CD14-positive monocyte (primary cell): ENCODE data around the gene CREG1. TPM values are rescaled to one million over a fixed set of nuclear protein-coding genes. Genes with fewer than 3 reads are reported as not detected.

Experiments used
- DNase-seq, 3 donors: peaks; one replicate each; pipeline ENCODE4 v3.0.0-alpha.2; 2011 to 2022
- H2AFZ ChIP-seq: 2 replicates; pipeline ENCODE4 v1.6.0; 2012; ENCODE audit warnings: mild to moderate bottlenecking, low read depth, low read length, inconsistent platforms; ENCODE audit not compliant: insufficient read depth, poor library complexity, severe bottlenecking
- H3K27ac ChIP-seq, 2 donors: 1 replicate in 1 of 2; 2 replicates in 1 of 2; pipeline ENCODE4 v1.5.1; 2012 to 2013; ENCODE audit warnings: low read length in 2 of 2, control low read depth in 1 of 2, inconsistent platforms in 1 of 2, low read depth in 1 of 2, mild to moderate bottlenecking in 1 of 2
- H3K27me3 ChIP-seq, 2 donors: one replicate each; pipeline versions ENCODE4 v1.6.0 to v1.6.1; 2011 to 2013; ENCODE audit warnings: low read length in 2 of 2; ENCODE audit not compliant: control insufficient read depth in 2 of 2, insufficient read depth in 2 of 2
- H3K36me3 ChIP-seq, 2 donors: replicated peaks in 1 of 2; 1 replicate in 1 of 2; 2 replicates in 1 of 2; pipeline versions ENCODE4 v1.5.1 to v1.6.1; 2012 to 2013; ENCODE audit warnings: low read length in 2 of 2, control low read depth in 1 of 2, inconsistent platforms in 1 of 2, mild to moderate bottlenecking in 1 of 2; ENCODE audit not compliant: insufficient read depth in 2 of 2, control insufficient read depth in 1 of 2
- H3K4me1 ChIP-seq, 2 donors: 1 replicate in 1 of 2; 2 replicates in 1 of 2; pipeline versions ENCODE4 v1.5.1 to v1.6.1; 2012 to 2013; ENCODE audit warnings: low read length in 2 of 2, control low read depth in 1 of 2, inconsistent platforms in 1 of 2, mild to moderate bottlenecking in 1 of 2, moderate library complexity in 1 of 2; ENCODE audit not compliant: insufficient read depth in 2 of 2, control insufficient read depth in 1 of 2
- H3K4me2 ChIP-seq: replicated peaks from 2 replicates; pipeline ENCODE3; 2012; ENCODE audit warnings: low read length, moderate library complexity, mild to moderate bottlenecking; ENCODE audit not compliant: poor library complexity, severe bottlenecking; ENCODE audit errors: extremely low read depth
- H3K4me3 ChIP-seq, 3 experiments: fragments of 200-600 bp in 1 of 3; sonication (generic) in 1 of 3; replicated peaks in 1 of 3; 1 replicate in 2 of 3; 2 replicates in 1 of 3; pipeline ENCODE4 v1.5.1; 2011 to 2013; ENCODE audit warnings: low read length in 3 of 3, mild to moderate bottlenecking in 3 of 3, control low read depth in 2 of 3, low read depth in 2 of 3, inconsistent platforms in 1 of 3, moderate library complexity in 1 of 3
- H3K79me2 ChIP-seq: 2 replicates; pipeline ENCODE4 v1.6.0; 2012; ENCODE audit warnings: mild to moderate bottlenecking, control low read depth, inconsistent platforms, low read length, moderate library complexity; ENCODE audit not compliant: insufficient read depth
- H3K9ac ChIP-seq: 2 replicates; pipeline ENCODE4 v1.6.0; 2017; ENCODE audit warnings: low read length, mild to moderate bottlenecking; ENCODE audit not compliant: insufficient read depth, poor library complexity, severe bottlenecking
- H3K9me3 ChIP-seq, 2 donors: replicated peaks in 1 of 2; 1 replicate in 1 of 2; 2 replicates in 1 of 2; pipeline versions ENCODE4 v1.5.1 to v1.6.1; 2012 to 2013; ENCODE audit warnings: low read length in 2 of 2, control low read depth in 1 of 2; ENCODE audit not compliant: control insufficient read depth in 1 of 2, insufficient read depth in 1 of 2
- H4K20me1 ChIP-seq: 2 replicates; pipeline ENCODE4 v1.6.0; 2012; ENCODE audit warnings: mild to moderate bottlenecking, low read length, control low read depth, moderate library complexity; ENCODE audit not compliant: insufficient read depth
- H3K27ac Mint-ChIP-seq, 7 donors: one replicate each; pipeline ENCODE4 v1.8.0; 2020; ENCODE audit warnings: mild to moderate bottlenecking in 7 of 7, mixed read lengths in 7 of 7, moderate library complexity in 6 of 7, inconsistent platforms in 2 of 7
- H3K27me3 Mint-ChIP-seq, 3 donors: one replicate each; pipeline ENCODE4 v1.8.0; 2021 to 2022; ENCODE audit warnings: low read depth in 3 of 3, mild to moderate bottlenecking in 3 of 3, mixed read lengths in 3 of 3, moderate library complexity in 3 of 3, inconsistent platforms in 1 of 3
- H3K36me3 Mint-ChIP-seq, 2 donors: one replicate each; pipeline ENCODE4 v1.8.0; 2020; ENCODE audit warnings: mixed read lengths in 2 of 2, inconsistent platforms in 1 of 2, mild to moderate bottlenecking in 1 of 2
- H3K4me1 Mint-ChIP-seq: one replicate; pipeline ENCODE4 v1.8.0; 2020; ENCODE audit warnings: mild to moderate bottlenecking, mixed read lengths
- H3K4me3 Mint-ChIP-seq, 2 donors: one replicate each; pipeline ENCODE4 v1.8.0; 2020; ENCODE audit warnings: mild to moderate bottlenecking in 2 of 2, mixed read lengths in 2 of 2, moderate library complexity in 1 of 2
- H3K9me3 Mint-ChIP-seq, 7 donors: one replicate each; pipeline ENCODE4 v1.8.0; 2020 to 2022; ENCODE audit warnings: mixed read lengths in 7 of 7, mild to moderate bottlenecking in 6 of 7, moderate library complexity in 6 of 7, inconsistent platforms in 2 of 7
- WGBS: methylation state at CpG from one replicate; pipeline ENCODE4 v1.1.5; 2013; ENCODE audit warnings: missing lambda C conversion rate; ENCODE audit not compliant: insufficient coverage; 5-methylcytosine and 5-hydroxymethylcytosine counted together
- intact Hi-C, 2 donors: fragments of 100-400 bp; cut with micrococcal nuclease; formaldehyde crosslinking; loops; one replicate each; pipeline versions ENCODE4 v1.15.0 to v1.15.1; 2023
- polyA plus RNA-seq, 3 donors: library from polyadenylated mRNA; depleted of rRNA in 1 of 3; unstranded in 2 of 3; stranded (reverse) in 1 of 3; fragments of 300-500 nt in 2 of 3; fragments of >200 nt in 1 of 3; fragmentation: Illumina TruSeq in 2 of 3; gene quantifications; 1 replicate in 2 of 3; 2 replicates in 1 of 3; pipeline ENCODE4 v1.2.3, GENCODE V29; 2012 to 2021
- TF ChIP-seq, protein P1 (sequence below): fragments of 200-600 bp; IDR thresholded peaks from one replicate; pipeline ENCODE4 v1.8.0; 2022; ENCODE audit warnings: antibody characterized with exemption, mild to moderate bottlenecking

Gene CREG1
- polyA plus RNA-seq, 3 donors, result 150 to 309 (median 248) TPM

DNA sequence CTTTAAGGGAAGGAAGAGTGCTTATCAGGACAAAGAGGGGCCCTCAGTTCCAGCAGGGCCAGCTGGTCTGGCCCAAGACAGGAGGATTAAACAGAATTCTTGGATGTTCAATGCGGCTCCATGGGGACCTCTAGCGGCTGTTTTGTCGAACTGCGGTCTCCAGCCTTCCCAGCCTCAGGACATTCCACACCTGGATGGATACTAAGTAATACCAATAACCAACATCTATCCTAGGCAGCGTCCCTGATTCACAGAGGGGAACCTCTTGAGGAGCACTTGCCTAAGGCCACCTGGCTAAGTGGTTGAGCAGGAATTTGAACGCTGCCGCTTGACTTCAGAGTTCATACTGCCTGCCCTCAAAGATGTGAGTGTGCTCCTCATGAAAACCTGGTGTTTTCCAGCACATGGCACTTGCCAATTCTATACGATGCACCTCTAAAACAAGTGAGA, 19.7 kb downstream of the CREG1 start:
- peaks cover 0 to 8% of the 10 kb centered on the region in 2 donors for H3K4me1 ChIP-seq
- no peaks in the 10 kb centered on the region for H3K9me3 ChIP-seq
- intact Hi-C loops, result loop anchor here (5.0 to 10.0 kb wide), 8 partner anchors 79 to 469 kb away; no protein-coding TSS in a partner anchor
- no peaks in the 10 kb centered on the region for H3K36me3 ChIP-seq
- TF ChIP-seq, protein P1, sequence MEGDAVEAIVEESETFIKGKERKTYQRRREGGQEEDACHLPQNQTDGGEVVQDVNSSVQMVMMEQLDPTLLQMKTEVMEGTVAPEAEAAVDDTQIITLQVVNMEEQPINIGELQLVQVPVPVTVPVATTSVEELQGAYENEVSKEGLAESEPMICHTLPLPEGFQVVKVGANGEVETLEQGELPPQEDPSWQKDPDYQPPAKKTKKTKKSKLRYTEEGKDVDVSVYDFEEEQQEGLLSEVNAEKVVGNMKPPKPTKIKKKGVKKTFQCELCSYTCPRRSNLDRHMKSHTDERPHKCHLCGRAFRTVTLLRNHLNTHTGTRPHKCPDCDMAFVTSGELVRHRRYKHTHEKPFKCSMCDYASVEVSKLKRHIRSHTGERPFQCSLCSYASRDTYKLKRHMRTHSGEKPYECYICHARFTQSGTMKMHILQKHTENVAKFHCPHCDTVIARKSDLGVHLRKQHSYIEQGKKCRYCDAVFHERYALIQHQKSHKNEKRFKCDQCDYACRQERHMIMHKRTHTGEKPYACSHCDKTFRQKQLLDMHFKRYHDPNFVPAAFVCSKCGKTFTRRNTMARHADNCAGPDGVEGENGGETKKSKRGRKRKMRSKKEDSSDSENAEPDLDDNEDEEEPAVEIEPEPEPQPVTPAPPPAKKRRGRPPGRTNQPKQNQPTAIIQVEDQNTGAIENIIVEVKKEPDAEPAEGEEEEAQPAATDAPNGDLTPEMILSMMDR, result peak; percentile 95
- H3K79me2 ChIP-seq, result no peaks in the 10 kb centered on the region
- Mint-ChIP-seq H3K36me3 (peaks cover 4 to 6% of the 10 kb centered on the region in 2 donors), H3K27ac (no peak overlapping the region), H3K4me1 (peaks cover 10% of the 10 kb centered on the region), H3K9me3 (peaks cover 0 to 7% (median 0%) of the 10 kb centered on the region in 7 donors), H3K4me3 (no peak overlapping the region), H3K27me3 (peaks cover 0 to 2% (median 1%) of the 10 kb centered on the region in 3 donors)
- no peak overlapping the region for H3K9ac ChIP-seq
- H3K27ac ChIP-seq, result no peak overlapping the region
- H3K4me2 ChIP-seq, result no peak overlapping the region
- peak; percentile 28 to 62 (median 51) for DNase-seq
- H3K4me3 ChIP-seq, result no peak overlapping the region
- WGBS, result 44% methylated on average over 3 of the region's 8 CpGs
- no peak overlapping the region for H2AFZ ChIP-seq
- H4K20me1 ChIP-seq, result peaks cover 12% of the 10 kb centered on the region
- no peaks in the 10 kb centered on the region for H3K27me3 ChIP-seq

GRCh38 chr1:167532964-167533824, 20.4 kb downstream of the CREG1 start:
- no peak overlapping the region for H3K4me3 Mint-ChIP-seq
- Histone ChIP-seq H3K79me2 (no peaks in the 10 kb centered on the region), H3K9me3 (no peaks in the 10 kb centered on the region), H4K20me1 (peaks cover 7% of the 10 kb centered on the region), H3K36me3 (no peaks in the 10 kb centered on the region), H3K4me1 (peaks cover 0 to 8% of the 10 kb centered on the region in 2 donors), H3K4me3 (no peak overlapping the region), H3K27ac (no peak overlapping the region), H3K9ac (no peak overlapping the region), H3K4me2 (no peak overlapping the region), H2AFZ (no peak overlapping the region), H3K27me3 (no peaks in the 10 kb centered on the region)
- peaks cover 0 to 2% (median 1%) of the 10 kb centered on the region in 3 donors for H3K27me3 Mint-ChIP-seq
- intact Hi-C loops, result loop anchor here (5.0 to 10.0 kb wide), 8 partner anchors 78 to 468 kb away; no protein-coding TSS in a partner anchor
- H3K36me3 Mint-ChIP-seq, result peaks cover 0 to 4% of the 10 kb centered on the region in 2 donors
- H3K9me3 Mint-ChIP-seq, result peaks cover 0 to 7% (median 0%) of the 10 kb centered on the region in 7 donors
- no peak for DNase-seq
- 93% methylated on average over 3 of the region's 6 CpGs for WGBS
- peaks cover 9% of the 10 kb centered on the region for H3K4me1 Mint-ChIP-seq
- TF ChIP-seq, protein P1, result no peak
- H3K27ac Mint-ChIP-seq, result peak overlapping the region in 1 of 7 donors; percentile 30
